K562 (cell line): ENCODE data around the gene MLIP.

Experiments
- EGR1 ChIP-seq: fragments of 450-650 bp; conservative IDR thresholded peaks from 2 replicates; pipeline ENCODE4 v1.6.1; 2017; ENCODE audit warnings: mild to moderate bottlenecking
- POLR2A ChIP-seq: fragments of 450-650 bp; conservative IDR thresholded peaks from 2 replicates; pipeline ENCODE4 v1.6.1; 2016
- RAD51 ChIP-seq: fragments of 450-650 bp; IDR thresholded peaks from 2 replicates; pipeline ENCODE4 v1.7.1; 2016; ENCODE audit warnings: low read depth, mild to moderate bottlenecking, borderline replicate concordance
- STAT5B ChIP-seq: fragments of 250-450 bp; sonication (Bioruptor Pico); IDR thresholded peaks from 2 replicates; pipeline ENCODE4 v1.8.0; 2021; ENCODE audit warnings: mild to moderate bottlenecking, inconsistent platforms
- TF ChIP-seq, protein P1 (sequence below): fragments of 250-450 bp; sonication (Bioruptor Pico); IDR thresholded peaks from 2 replicates; pipeline ENCODE4 v1.9.0; 2021; ENCODE audit warnings: mild to moderate bottlenecking

DNA sequence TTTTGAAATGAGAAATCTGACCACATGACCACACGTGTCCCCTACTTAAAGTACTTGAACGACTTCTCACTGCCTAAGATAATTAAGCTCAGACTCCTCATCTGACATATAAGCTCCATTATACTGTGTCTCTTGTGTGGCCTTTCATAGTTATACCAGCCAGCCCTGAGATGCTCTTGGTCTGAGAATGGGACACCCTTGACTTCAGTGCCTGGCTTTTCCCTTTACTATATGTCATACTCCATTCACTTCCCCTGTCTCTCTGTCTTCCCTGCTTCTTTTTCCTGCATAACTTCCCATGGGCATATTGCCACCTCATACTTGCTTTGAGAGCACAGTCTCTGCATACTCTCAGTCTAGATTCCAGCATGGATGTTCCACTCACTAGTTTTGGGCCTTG is 143.6 kb downstream of the MLIP start:
- no peak for TF ChIP-seq STAT5B (CRISPR knock-in tag)
- TF ChIP-seq, protein P1, sequence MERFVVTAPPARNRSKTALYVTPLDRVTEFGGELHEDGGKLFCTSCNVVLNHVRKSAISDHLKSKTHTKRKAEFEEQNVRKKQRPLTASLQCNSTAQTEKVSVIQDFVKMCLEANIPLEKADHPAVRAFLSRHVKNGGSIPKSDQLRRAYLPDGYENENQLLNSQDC (CRISPR knock-in tag), result no peak
- no peak for TF ChIP-seq RAD51
- TF ChIP-seq POLR2A, result no peak
- no peak for TF ChIP-seq EGR1
